Measurements from ENCODE around the gene DVL1.

GRCh38 chr1:1314237-1314586, 35.0 kb downstream of the DVL1 start:
- TF ChIP-seq POLR2A (IDR thresholded peaks at IDR 0.05; ENCODE audit: low read length) (no peak), GATA1 (IDR thresholded peaks at IDR 0.05; ENCODE audit: low read depth, low read length) (no peak)

Measured in erythroblast (primary cell).